Adrenal gland (tissue), 5 donors: ENCODE results near the gene STK39.

Experiments
- CTCF ChIP-seq, 6 experiments: fragments of 450-650 bp in 4 of 6; fragments of 200-600 bp in 2 of 6; sonication (generic) in 1 of 6; IDR thresholded peaks; 1 replicate in 5 of 6; 2 replicates in 1 of 6; pipeline versions ENCODE4 v1.5.1 to v1.8.0; 2016 to 2021; ENCODE audit warnings: antibody characterized with exemption in 6 of 6, mild to moderate bottlenecking in 2 of 6, moderate library complexity in 1 of 6
- POLR2A ChIP-seq, 2 donors: fragments of 450-650 bp; IDR thresholded peaks; one replicate each; pipeline ENCODE4 v1.6.1; 2017; ENCODE audit warnings: antibody characterized with exemption in 2 of 2, mild to moderate bottlenecking in 2 of 2, moderate library complexity in 1 of 2
- donor health status: DM: no; HTN: no; CAD: no.

- no peak for TF ChIP-seq CTCF (IDR thresholded peaks at IDR 0.05)
- TF ChIP-seq POLR2A (IDR thresholded peaks at IDR 0.05), result no peak
These were observed 7.0 kb upstream of the STK39 start for GRCh38 chr2:168254158-168254935.
